GM03348 (cell line): ENCODE data around the gene DYNLT5.
"Not testable (repeated sequence)": the region's sequence is repeated elsewhere in the genome, so short reads cannot be mapped to it uniquely, and the experiment has no call there.

Experiments
- DNase-seq: peaks from one replicate; pipeline ENCODE4 v3.0.0; 2012; ENCODE audit warnings: low spot score

Gene DYNLT5

GRCh38 chr1:66788231-66788939, 36.1 kb downstream of the DYNLT5 start:
- no peak for DNase-seq

- DNase-seq: no peak
Measured at GRCh38 chr1:66791621-66792610, 39.7 kb downstream of the DYNLT5 start.

GRCh38 chr1:66795839-66796238, 43.6 kb downstream of the DYNLT5 start:
- DNase-seq: not testable (repeated sequence)

- DNase-seq: no peak
Measured at GRCh38 chr1:66809245-66809644, 57.0 kb downstream of the DYNLT5 start.

- DNase-seq: no peak
Measured at GRCh38 chr1:66809736-66810326, 57.6 kb downstream of the DYNLT5 start.

GRCh38 chr1:66824771-66825170, 72.5 kb downstream of the DYNLT5 start:
- DNase-seq: no peak
